Stomach (tissue), 9 donors: Measurements from ENCODE around the gene DPP10. TPM values are rescaled to one million over a fixed set of nuclear protein-coding genes. Genes with fewer than 3 reads are reported as not detected.

Source experiments
- DNase-seq, 2 donors: peaks; one replicate each; pipeline versions ENCODE4 v3.0.0 to v3.0.0-alpha.2; 2013 to 2019
- H3K27ac ChIP-seq, 5 donors: fragments of 200-600 bp in 4 of 5; sonication (generic) in 4 of 5; one replicate each; pipeline ENCODE4 v1.5.1; 2013 to 2019; ENCODE audit warnings: mild to moderate bottlenecking in 1 of 5, moderate library complexity in 1 of 5
- H3K27me3 ChIP-seq, 3 donors: fragments of 200-600 bp; sonication (generic); one replicate each; pipeline ENCODE4 v1.5.1; 2017 to 2019; ENCODE audit warnings: mixed run types in 1 of 3
- H3K36me3 ChIP-seq, 4 donors: fragments of 200-600 bp; sonication (generic); 1 replicate in 3 of 4; 2 replicates in 1 of 4; pipeline ENCODE4 v1.5.1; 2016 to 2019
- H3K4me1 ChIP-seq, 4 donors: fragments of 200-600 bp; sonication (generic); one replicate each; pipeline ENCODE4 v1.5.1; 2016 to 2019
- H3K4me3 ChIP-seq, 4 donors: fragments of 200-600 bp; sonication (generic) in 3 of 4; one replicate each; pipeline ENCODE4 v1.5.1; 2016 to 2019; ENCODE audit warnings: mild to moderate bottlenecking in 1 of 4
- H3K9me3 ChIP-seq, 4 donors: fragments of 200-600 bp; sonication (generic); one replicate each; pipeline ENCODE4 v1.5.1; 2016 to 2019
- CTCF ChIP-seq, 7 experiments: fragments of 450-650 bp in 4 of 7; fragments of 200-600 bp in 3 of 7; sonication (generic) in 3 of 7; IDR thresholded peaks; one replicate each; pipeline ENCODE4 v1.5.1; 2016 to 2019; ENCODE audit warnings: antibody characterized with exemption in 7 of 7, control low read depth in 2 of 7, mild to moderate bottlenecking in 1 of 7
- EP300 ChIP-seq: sonication (generic); formaldehyde crosslinking; IDR thresholded peaks from one replicate; pipeline ENCODE4 v1.6.1; 2017; ENCODE audit warnings: antibody characterized with exemption
- POLR2A ChIP-seq, 4 donors: fragments of 450-650 bp; IDR thresholded peaks; one replicate each; pipeline ENCODE4 v1.6.1; 2016; ENCODE audit warnings: antibody characterized with exemption in 4 of 4, control low read depth in 2 of 4, mild to moderate bottlenecking in 1 of 4, moderate library complexity in 1 of 4
- POLR2AphosphoS5 ChIP-seq, 3 donors: sonication (generic); formaldehyde crosslinking; IDR thresholded peaks; one replicate each; pipeline ENCODE4 v1.6.1; 2016; ENCODE audit warnings: antibody characterized with exemption in 3 of 3
- WGBS, 5 donors: extraction: QIAGEN DNeasy Blood & Tissue Kit in 3 of 5; methylation state at CpG; one replicate each; pipeline versions ENCODE4 v1.1.5 to v1.1.7; 2013 to 2018; 5-methylcytosine and 5-hydroxymethylcytosine counted together
- intact Hi-C: fragments of 100-400 bp; cut with DNase I; formaldehyde crosslinking; loops from one replicate; pipeline ENCODE4 v1.15.1; 2023; ENCODE audit warnings: low total_unique reads
- polyA plus RNA-seq, 3 donors: library from polyadenylated mRNA; stranded (reverse); fragments of 200-250 nt; gene quantifications; one replicate each; pipeline ENCODE4 v1.2.3, GENCODE V29; 2013
- total RNA-seq, 5 donors: library from RNA; depleted of rRNA; stranded (reverse); fragments of >200 nt; gene quantifications; one replicate each; pipeline versions ENCODE4 v1.1.0 to v1.2.3, GENCODE V29; 2014 to 2016
- donor health status: healthy with polysubstance abuse.
- donor health status: Bipolar disorder and iron deficiency.
- donor health status: healthy.

Gene DPP10
- total and polyA plus RNA-seq, 8 donors = 0.18 to 15.6 (median 2.0) TPM; not detected in 1

GRCh38 chr2:114797540-114797939, 355.1 kb downstream of the DPP10 start:
- Histone ChIP-seq H3K4me3 (no peak overlapping the region), H3K36me3 (no peaks in the 10 kb centered on the region), H3K4me1 (no peaks in the 10 kb centered on the region), H3K9me3 (no peaks in the 10 kb centered on the region), H3K27me3 (no peaks in the 10 kb centered on the region), H3K27ac (no peak overlapping the region)
- intact Hi-C loops = no loop called here
- DNase-seq = no peak
- no peak for TF ChIP-seq CTCF (IDR thresholded peaks at IDR 0.05)
- TF ChIP-seq POLR2A (IDR thresholded peaks at IDR 0.05) = no peak
- TF ChIP-seq POLR2AphosphoS5 (IDR thresholded peaks at IDR 0.05) = no peak
- TF ChIP-seq EP300 = no peak
- 54 to 70% (median 62%) methylated on average over 4 of the region's 4 CpGs for WGBS, 5 donors

- Histone ChIP-seq H3K4me1 (no peaks in the 10 kb centered on the region), H3K36me3 (no peaks in the 10 kb centered on the region), H3K27ac (no peak overlapping the region), H3K9me3 (no peaks in the 10 kb centered on the region), H3K4me3 (no peak overlapping the region), H3K27me3 (no peaks in the 10 kb centered on the region)
- TF ChIP-seq EP300 = no peak
- TF ChIP-seq CTCF (IDR thresholded peaks at IDR 0.05) = no peak
- TF ChIP-seq POLR2AphosphoS5 (IDR thresholded peaks at IDR 0.05) = no peak
- no peak for TF ChIP-seq POLR2A (IDR thresholded peaks at IDR 0.05)
- 19 to 40% (median 30%) methylated on average over 2 of the region's 2 CpGs for WGBS, 5 donors
- intact Hi-C loops = no loop called here
- DNase-seq = no peak
Observed at GRCh38 chr2:114797942-114798341, 355.5 kb downstream of the DPP10 start.

GRCh38 chr2:114800371-114800770, 357.9 kb downstream of the DPP10 start:
- H3K9me3 ChIP-seq = peaks cover 0 to 8% (median 1%) of the 10 kb centered on the region in 4 donors
- intact Hi-C loops = no loop called here
- TF ChIP-seq CTCF (IDR thresholded peaks at IDR 0.05) = no peak
- no peak for TF ChIP-seq POLR2AphosphoS5 (IDR thresholded peaks at IDR 0.05)
- TF ChIP-seq POLR2A (IDR thresholded peaks at IDR 0.05) = no peak
- no peak for TF ChIP-seq EP300
- no peaks in the 10 kb centered on the region for H3K27me3 ChIP-seq
- no peak overlapping the region for H3K4me3 ChIP-seq
- WGBS, 5 donors = 61 to 76% (median 74%) methylated on average over 2 of the region's 2 CpGs
- no peaks in the 10 kb centered on the region for H3K36me3 ChIP-seq
- no peak overlapping the region for H3K27ac ChIP-seq
- H3K4me1 ChIP-seq = no peaks in the 10 kb centered on the region
- DNase-seq = no peak

GRCh38 chr2:114805195-114805594, 362.8 kb downstream of the DPP10 start:
- Histone ChIP-seq H3K27ac (no peak overlapping the region), H3K27me3 (no peaks in the 10 kb centered on the region), H3K36me3 (no peaks in the 10 kb centered on the region), H3K9me3 (peaks cover 0 to 8% (median 1%) of the 10 kb centered on the region in 4 donors), H3K4me3 (no peak overlapping the region), H3K4me1 (no peaks in the 10 kb centered on the region)
- intact Hi-C loops = no loop called here
- TF ChIP-seq POLR2A (IDR thresholded peaks at IDR 0.05) (no peak), EP300 (no peak)
- 68 to 83% (median 81%) methylated on average over 3 of the region's 3 CpGs for WGBS, 5 donors
- no peak for DNase-seq

GRCh38 chr2:114810092-114810491, 367.7 kb downstream of the DPP10 start:
- no peaks in the 10 kb centered on the region for H3K4me1 ChIP-seq
- intact Hi-C loops = no loop called here
- H3K9me3 ChIP-seq = no peaks in the 10 kb centered on the region
- H3K27me3 ChIP-seq = no peaks in the 10 kb centered on the region
- no peak overlapping the region for H3K27ac ChIP-seq
- H3K4me3 ChIP-seq = no peak overlapping the region
- 76 to 89% (median 85%) methylated on average over 5 of the region's 5 CpGs for WGBS, 5 donors
- no peak for DNase-seq
- no peak for TF ChIP-seq EP300
- TF ChIP-seq CTCF (IDR thresholded peaks at IDR 0.05) = no peak
- no peak for TF ChIP-seq POLR2AphosphoS5 (IDR thresholded peaks at IDR 0.05)
- TF ChIP-seq POLR2A (IDR thresholded peaks at IDR 0.05) = no peak
- H3K36me3 ChIP-seq = no peaks in the 10 kb centered on the region
